ENCODE results near the gene CRKL. TPM values are rescaled to one million over a fixed set of nuclear protein-coding genes. Genes with fewer than 3 reads are reported as not detected.
"Not testable (repeated sequence)": the region's sequence is repeated elsewhere in the genome, so short reads cannot be mapped to it uniquely, and the experiment has no call there.

CRKL gene
- total RNA-seq, 4 donors from 2014 or later = 38.5 to 47.8 (median 42.1) TPM

GRCh38 chr22:20937794-20938671 is 20.8 kb downstream of the CRKL start:
- H3K27me3 ChIP-seq = no peaks in the 10 kb centered on the region
- WGBS, 2 donors = 83 to 87% methylated on average over 8 of the region's 8 CpGs
- H3K36me3 ChIP-seq = peaks cover 0 to 4% of the 10 kb centered on the region in 2 donors
- TF ChIP-seq CTCF (IDR thresholded peaks at IDR 0.05) (no peak), POLR2A (IDR thresholded peaks at IDR 0.05) (no peak)
- no peaks in the 10 kb centered on the region for H3K9me3 ChIP-seq
- peaks cover 16 to 35% of the 10 kb centered on the region in 2 donors for H3K4me1 ChIP-seq
- no peak overlapping the region for H3K27ac ChIP-seq
- DNase-seq = no peak
- intact Hi-C loops (cut with DNase I) = no loop called here
- no peak overlapping the region for H3K4me3 ChIP-seq (replicated peaks in 1 of 3)

- H3K27me3 ChIP-seq; H3K36me3 ChIP-seq; H3K27ac ChIP-seq; DNase-seq; H3K4me3 ChIP-seq (replicated peaks in 1 of 3); H3K9me3 ChIP-seq; intact Hi-C loops (cut with DNase I): not testable (repeated sequence)
- peaks cover 16 to 35% of the 10 kb centered on the region in 2 donors for H3K4me1 ChIP-seq
- 94 to 96% methylated on average over 14 of the region's 14 CpGs for WGBS, 2 donors
Measured at GRCh38 chr22:20939457-20940185, 22.4 kb downstream of the CRKL start.

DNA sequence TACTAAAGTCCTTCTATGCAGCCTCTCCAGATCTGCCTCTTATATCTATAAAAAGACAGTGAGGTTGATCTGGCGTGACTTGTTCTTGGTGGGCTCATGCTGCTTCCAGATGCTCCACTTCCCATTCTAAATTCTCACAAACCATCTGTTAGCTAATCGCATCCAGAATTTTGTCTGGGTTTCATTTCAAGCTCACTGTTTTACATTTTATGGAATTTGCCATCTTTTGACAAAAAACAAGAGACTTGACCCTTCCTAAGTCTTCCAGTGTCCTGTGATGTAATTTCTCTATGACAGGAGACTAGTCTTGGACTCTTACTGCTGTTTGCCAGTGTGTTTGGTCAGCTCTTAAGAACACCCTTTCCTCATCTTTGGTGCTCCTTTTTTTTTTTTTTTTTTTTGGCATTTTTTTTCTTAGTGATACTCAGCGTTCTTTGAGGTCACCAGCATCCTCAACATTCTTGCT is 23.0 kb downstream of the CRKL start:
- Histone ChIP-seq H3K27ac (no peak overlapping the region), H3K4me1 (peaks cover 16 to 35% of the 10 kb centered on the region in 2 donors)

DNA sequence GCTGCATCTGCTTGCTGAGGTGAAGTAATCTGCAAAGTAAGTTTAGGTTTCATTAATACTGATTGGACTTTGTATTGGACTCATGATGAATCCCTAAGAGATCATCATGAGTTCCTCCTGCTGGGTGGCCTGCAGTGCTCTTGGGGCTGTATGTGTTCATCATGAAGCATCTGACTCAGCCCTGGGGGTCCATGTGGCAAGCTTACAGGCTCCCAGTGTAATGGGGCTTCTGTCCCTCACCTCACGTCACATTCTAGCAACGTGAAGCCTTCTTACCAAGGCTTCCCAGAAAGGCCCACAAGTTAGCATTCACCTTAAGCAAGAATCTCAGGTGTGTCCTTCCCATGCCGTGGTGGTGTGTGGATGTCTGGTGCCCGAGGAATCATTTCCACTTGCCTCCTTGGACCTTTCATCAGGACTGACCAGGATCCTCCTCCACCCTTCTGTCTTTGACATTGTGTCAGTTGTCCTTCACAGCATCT is 23.7 kb downstream of the CRKL start:
- Histone ChIP-seq H3K27ac (no peak overlapping the region), H3K27me3 (no peaks in the 10 kb centered on the region), H3K4me1 (peaks cover 16 to 42% of the 10 kb centered on the region in 2 donors), H3K36me3 (no peaks in the 10 kb centered on the region), H3K4me3 (replicated peaks in 1 of 3) (no peak overlapping the region), H3K9me3 (no peaks in the 10 kb centered on the region)
- 92 to 96% methylated on average over 4 of the region's 4 CpGs for WGBS, 2 donors
- no peak for DNase-seq
- TF ChIP-seq CTCF (IDR thresholded peaks at IDR 0.05) (no peak), POLR2A (IDR thresholded peaks at IDR 0.05) (no peak)
- intact Hi-C loops (cut with DNase I) = no loop called here

More for the DNA sequence above, 23.0 kb downstream of the CRKL start:
- WGBS, 2 donors = 83 to 93% methylated on average over 3 of the region's 3 CpGs
- TF ChIP-seq POLR2A (IDR thresholded peaks at IDR 0.05) (no peak), CTCF (IDR thresholded peaks at IDR 0.05) (no peak)
- intact Hi-C loops (cut with DNase I) = no loop called here
- no peak for DNase-seq
- Histone ChIP-seq H3K36me3 (no peaks in the 10 kb centered on the region), H3K4me3 (replicated peaks in 1 of 3) (no peak overlapping the region), H3K27me3 (no peaks in the 10 kb centered on the region), H3K9me3 (no peaks in the 10 kb centered on the region)

DNA sequence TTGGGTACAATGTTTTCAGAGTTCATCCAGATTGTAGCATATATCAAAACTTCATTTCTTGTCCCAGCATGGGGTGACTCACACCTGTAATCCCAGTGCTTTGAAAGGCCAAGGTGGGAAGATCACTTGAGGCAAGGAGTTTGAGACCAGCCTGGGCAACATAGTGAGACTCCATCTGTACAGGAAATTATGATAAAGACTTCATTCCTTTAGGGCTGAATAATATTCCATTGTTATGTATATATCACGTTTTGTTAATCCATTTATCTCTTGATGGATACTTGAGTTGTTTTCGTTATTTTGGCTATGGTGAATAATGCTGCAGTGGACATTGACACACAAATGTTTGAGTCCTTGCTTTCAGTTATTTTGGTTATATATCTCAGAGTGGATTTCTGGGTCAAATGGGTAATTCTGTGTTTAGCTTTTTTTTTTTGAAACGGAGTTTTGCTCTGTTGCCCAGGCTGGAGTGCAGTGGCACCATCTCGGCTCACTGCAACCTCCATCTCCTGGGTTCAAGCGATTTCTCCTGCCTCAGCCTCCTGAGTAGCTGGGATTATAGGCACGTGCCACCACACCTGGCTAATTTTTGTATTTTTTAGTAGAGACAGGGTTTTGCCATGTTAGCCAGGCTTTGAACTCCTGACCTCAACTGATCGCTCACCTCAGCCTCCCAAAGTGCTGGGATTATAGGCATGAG is 25.1 kb downstream of the CRKL start:
- H3K27ac ChIP-seq; intact Hi-C loops (cut with DNase I); H3K27me3 ChIP-seq; H3K4me3 ChIP-seq (replicated peaks in 1 of 3); H3K9me3 ChIP-seq; H3K36me3 ChIP-seq; DNase-seq: not testable (repeated sequence)
- peaks cover 9 to 38% of the 10 kb centered on the region in 2 donors for H3K4me1 ChIP-seq
- 89 to 95% methylated on average over 7 of the region's 7 CpGs for WGBS, 2 donors
